Prostate gland (tissue), 2 donors: ENCODE data around the gene NAPEPLD. TPM values are rescaled to one million over a fixed set of nuclear protein-coding genes. Genes with fewer than 3 reads are reported as not detected.

Experiments
- DNase-seq: peaks from one replicate; pipeline ENCODE4 v3.0.0-alpha.2; 2019; ENCODE audit warnings: low spot score
- H3K27ac ChIP-seq, 2 donors: fragments of 200-600 bp; sonication (generic); 2 replicates each; pipeline ENCODE4 v1.5.1; 2017 to 2019
- H3K27me3 ChIP-seq: fragments of 200-600 bp; sonication (generic); replicated peaks from 2 replicates; pipeline ENCODE4 v1.5.1; 2019; ENCODE audit not compliant: insufficient read depth
- H3K36me3 ChIP-seq, 2 donors: fragments of 200-600 bp; sonication (generic); 1 replicate in 1 of 2; 2 replicates in 1 of 2; pipeline versions ENCODE4 v1.5.1 to v1.8.1; 2017 to 2019
- H3K4me1 ChIP-seq: fragments of 200-600 bp; sonication (generic); replicated peaks from 2 replicates; pipeline ENCODE4 v1.5.1; 2019
- H3K4me3 ChIP-seq, 2 donors: fragments of 200-600 bp; sonication (generic); 2 replicates each; pipeline ENCODE4 v1.5.1; 2017 to 2019
- H3K9me3 ChIP-seq: fragments of 200-600 bp; sonication (generic); 2 replicates; pipeline ENCODE4 v1.5.1; 2017
- CTCF ChIP-seq, 4 experiments: fragments of 200-600 bp in 2 of 4; fragments of 450-650 bp in 2 of 4; sonication (generic) in 2 of 4; IDR thresholded peaks; 1 replicate in 3 of 4; 2 replicates in 1 of 4; pipeline ENCODE4 v1.5.1; 2016 to 2019; ENCODE audit warnings: antibody characterized with exemption in 4 of 4, mild to moderate bottlenecking in 2 of 4, moderate library complexity in 2 of 4
- POLR2A ChIP-seq: fragments of 450-650 bp; IDR thresholded peaks from one replicate; pipeline ENCODE4 v1.6.1; 2016; ENCODE audit warnings: antibody characterized with exemption, mild to moderate bottlenecking
- POLR2AphosphoS5 ChIP-seq: sonication (generic); formaldehyde crosslinking; IDR thresholded peaks from one replicate; pipeline ENCODE4 v1.6.1; 2017; ENCODE audit warnings: antibody characterized with exemption
- WGBS: methylation state at CpG from one replicate; pipeline ENCODE4 v1.1.5; 2018; 5-methylcytosine and 5-hydroxymethylcytosine counted together
- intact Hi-C: fragments of 100-400 bp; cut with DNase I; formaldehyde crosslinking; loops from one replicate; pipeline ENCODE4 v1.14.2; 2022
- total RNA-seq, 2 donors: library from RNA; depleted of rRNA; stranded (reverse); fragments of >200 nt; gene quantifications; one replicate each; pipeline ENCODE4 v1.1.0, GENCODE V29; 2016

The NAPEPLD gene
- total RNA-seq, 2 donors from 2014 or later = 18.1 to 24.4 TPM

- Histone ChIP-seq H3K9me3 (no peaks in the 10 kb centered on the region), H3K36me3 (no peaks in the 10 kb centered on the region), H3K4me1 (no peaks in the 10 kb centered on the region), H3K4me3 (no peak overlapping the region), H3K27ac (no peak overlapping the region), H3K27me3 (no peaks in the 10 kb centered on the region)
- intact Hi-C loops = no loop called here
- WGBS = 96% methylated on average over 2 of the region's 2 CpGs
- no peak for TF ChIP-seq POLR2A
- no peak for TF ChIP-seq CTCF (IDR thresholded peaks at IDR 0.05)
- TF ChIP-seq POLR2AphosphoS5 = no peak
- DNase-seq = no peak
Measured at GRCh38 chr7:103140685-103141084, 8.2 kb downstream of the NAPEPLD start.

GRCh38 chr7:103140061-103140460 lies 8.8 kb downstream of the NAPEPLD start:
- Histone ChIP-seq H3K27me3 (no peaks in the 10 kb centered on the region), H3K9me3 (no peaks in the 10 kb centered on the region), H3K27ac (no peak overlapping the region), H3K4me1 (peaks cover 3% of the 10 kb centered on the region), H3K36me3 (no peaks in the 10 kb centered on the region), H3K4me3 (no peak overlapping the region)
- intact Hi-C loops = no loop called here
- TF ChIP-seq CTCF (IDR thresholded peaks at IDR 0.05) (no peak), POLR2AphosphoS5 (no peak), POLR2A (no peak)
- DNase-seq = no peak
- 92% methylated on average over 2 of the region's 2 CpGs for WGBS

- no peaks in the 10 kb centered on the region for H3K27me3 ChIP-seq
- WGBS = 40% methylated on average over 3 of the region's 3 CpGs
- TF ChIP-seq CTCF (IDR thresholded peaks at IDR 0.05) = no peak
- TF ChIP-seq POLR2AphosphoS5 = no peak
- no peak for TF ChIP-seq POLR2A
- no peak overlapping the region for H3K4me3 ChIP-seq
- H3K4me1 ChIP-seq = peaks cover 9% of the 10 kb centered on the region
- H3K9me3 ChIP-seq = no peaks in the 10 kb centered on the region
- DNase-seq = no peak
- peak overlapping the region in 1 of 2 donors; percentile 20 for H3K27ac ChIP-seq
- intact Hi-C loops = no loop called here
- no peaks in the 10 kb centered on the region for H3K36me3 ChIP-seq
Measured at GRCh38 chr7:103134836-103135554, 13.9 kb downstream of the NAPEPLD start.

- no peak overlapping the region for H3K4me3 ChIP-seq
- H3K4me1 ChIP-seq = peaks cover 9% of the 10 kb centered on the region
- no peak for TF ChIP-seq POLR2A
- no peak overlapping the region for H3K27ac ChIP-seq
- H3K27me3 ChIP-seq = no peaks in the 10 kb centered on the region
- intact Hi-C loops = no loop called here
- no peak for DNase-seq
- 72% methylated on average over 9 of the region's 9 CpGs for WGBS
- H3K36me3 ChIP-seq = no peaks in the 10 kb centered on the region
- H3K9me3 ChIP-seq = no peaks in the 10 kb centered on the region
Measured at GRCh38 chr7:103132995-103133688, 15.8 kb downstream of the NAPEPLD start.

- Histone ChIP-seq H3K4me1 (peaks cover 9% of the 10 kb centered on the region), H3K27me3 (no peaks in the 10 kb centered on the region), H3K36me3 (no peaks in the 10 kb centered on the region), H3K4me3 (no peak overlapping the region), H3K27ac (peak overlapping the region; percentile 55 to 58), H3K9me3 (no peaks in the 10 kb centered on the region)
- TF ChIP-seq POLR2AphosphoS5 = no peak
- TF ChIP-seq CTCF (IDR thresholded peaks at IDR 0.05) = no peak
- TF ChIP-seq POLR2A = no peak
- DNase-seq = no peak
- intact Hi-C loops = no loop called here
- WGBS = 77% methylated on average over 9 of the region's 9 CpGs
Measured at GRCh38 chr7:103130901-103131624, 17.8 kb downstream of the NAPEPLD start.
